GM23338 (cell line): Measurements from ENCODE around the gene SIRT6. TPM values are rescaled to one million over a fixed set of nuclear protein-coding genes. Genes with fewer than 3 reads are reported as not detected.

Experiments
- ATAC-seq: fragments of 200-7000 bp; cut with Tn5 transposase; 3 replicates; pipeline ENCODE4 v1.9.1; 2020
- DNase-seq: peaks from one replicate; pipeline ENCODE4 v3.0.0-alpha.2; 2015; ENCODE audit warnings: low spot score
- H2AFZ ChIP-seq: fragments of 200-600 bp; sonication (generic); 2 replicates; pipeline ENCODE4 v1.8.0; 2016; ENCODE audit warnings: antibody characterized with exemption, mild to moderate bottlenecking, moderate library complexity
- H3F3A ChIP-seq: fragments of 200-600 bp; sonication (generic); replicated peaks from 2 replicates; pipeline ENCODE4 v1.8.0; 2017; ENCODE audit warnings: antibody characterized with exemption, mixed run types, low read depth
- H3K27ac ChIP-seq: fragments of 200-600 bp; sonication (generic); 2 replicates; pipeline ENCODE4 v1.6.1; 2016; ENCODE audit warnings: low read depth
- H3K27me3 ChIP-seq: fragments of 200-600 bp; sonication (generic); 2 replicates; pipeline ENCODE4 v1.8.0; 2016; ENCODE audit warnings: mild to moderate bottlenecking, mixed run types, moderate library complexity; ENCODE audit not compliant: insufficient read depth
- H3K36me3 ChIP-seq: fragments of 200-600 bp; sonication (generic); 2 replicates; pipeline ENCODE4 v1.8.0; 2016; ENCODE audit warnings: mild to moderate bottlenecking; ENCODE audit not compliant: insufficient read depth
- H3K4me1 ChIP-seq: fragments of 200-600 bp; sonication (generic); 2 replicates; pipeline ENCODE4 v1.8.0; 2016; ENCODE audit warnings: mild to moderate bottlenecking, moderate library complexity; ENCODE audit not compliant: insufficient read depth
- H3K4me2 ChIP-seq: fragments of 200-600 bp; sonication (generic); 2 replicates; pipeline ENCODE4 v1.7.1; 2017; ENCODE audit warnings: mixed run types
- H3K4me3 ChIP-seq: fragments of 200-600 bp; sonication (generic); 2 replicates; pipeline ENCODE4 v1.6.1; 2016; ENCODE audit warnings: mixed run types
- H3K79me2 ChIP-seq: fragments of 200-600 bp; sonication (generic); replicated peaks from 2 replicates; pipeline ENCODE4 v1.8.0; 2017; ENCODE audit warnings: mild to moderate bottlenecking; ENCODE audit not compliant: insufficient read depth
- H3K9me2 ChIP-seq: fragments of 200-600 bp; sonication (generic); 2 replicates; pipeline ENCODE4 v1.8.0; 2017; ENCODE audit not compliant: insufficient read depth
- H4K20me1 ChIP-seq: fragments of 200-600 bp; sonication (generic); replicated peaks from 2 replicates; pipeline ENCODE4 v1.8.0; 2017; ENCODE audit warnings: mild to moderate bottlenecking; ENCODE audit not compliant: insufficient read depth
- H3K27ac Mint-ChIP-seq: 2 replicates; pipeline ENCODE4 v1.8.0; 2020; ENCODE audit warnings: inconsistent platforms, mild to moderate bottlenecking, moderate library complexity, mixed read lengths
- H3K27me3 Mint-ChIP-seq: 3 replicates; pipeline ENCODE4 v1.8.0; 2022; ENCODE audit warnings: low read depth, mild to moderate bottlenecking, moderate library complexity, mixed read lengths, inconsistent platforms; ENCODE audit not compliant: insufficient read depth, poor library complexity
- H3K36me3 Mint-ChIP-seq: 3 replicates; pipeline ENCODE4 v1.8.0; 2021; ENCODE audit warnings: low read depth, mild to moderate bottlenecking, inconsistent platforms, moderate library complexity, mixed read lengths
- H3K4me1 Mint-ChIP-seq: 3 replicates; pipeline ENCODE4 v1.8.0; 2020; ENCODE audit warnings: mild to moderate bottlenecking, inconsistent platforms, mixed read lengths
- H3K4me3 Mint-ChIP-seq: 3 replicates; pipeline ENCODE4 v1.8.0; 2021; ENCODE audit warnings: moderate library complexity, mild to moderate bottlenecking, inconsistent platforms, mixed read lengths
- H3K9me3 Mint-ChIP-seq: 3 replicates; pipeline ENCODE4 v1.8.0; 2020; ENCODE audit warnings: moderate library complexity, mild to moderate bottlenecking, inconsistent platforms, mixed read lengths
- CTCF ChIP-seq, 2 experiments: fragments of 200-600 bp in 1 of 2; sonication (generic) in 1 of 2; conservative IDR thresholded peaks; 2 replicates each; pipeline versions ENCODE4 v1.5.1 to v1.6.1; 2016 to 2017; ENCODE audit warnings: antibody characterized with exemption in 2 of 2, low read depth in 2 of 2, mild to moderate bottlenecking in 2 of 2, moderate library complexity in 1 of 2
- ETS1 ChIP-seq: IDR thresholded peaks from 2 replicates; pipeline ENCODE4 v1.6.1; 2016; ENCODE audit warnings: antibody characterized with exemption
- EZH2 ChIP-seq: fragments of 200-600 bp; sonication (generic); IDR thresholded peaks from one replicate; pipeline ENCODE4 v1.8.0; 2017; ENCODE audit warnings: antibody characterized with exemption, mild to moderate bottlenecking, low read depth; ENCODE audit not compliant: unreplicated experiment
- EZH2phosphoT487 ChIP-seq: fragments of 200-600 bp; sonication (generic); IDR thresholded peaks from one replicate; pipeline ENCODE4 v1.8.1; 2018; ENCODE audit warnings: antibody characterized with exemption; ENCODE audit not compliant: unreplicated experiment
- JUNB ChIP-seq: IDR thresholded peaks from one replicate; pipeline ENCODE4 v1.6.1; 2016; ENCODE audit warnings: antibody characterized with exemption; ENCODE audit not compliant: unreplicated experiment
- NANOG ChIP-seq: IDR thresholded peaks from 2 replicates; pipeline ENCODE4 v1.6.1; 2016; ENCODE audit warnings: antibody characterized with exemption, borderline replicate concordance
- POLR2AphosphoS5 ChIP-seq: IDR thresholded peaks from 2 replicates; pipeline ENCODE4 v1.6.1; 2016; ENCODE audit warnings: antibody characterized with exemption, low read depth
- STAT1 ChIP-seq: IDR thresholded peaks from one replicate; pipeline ENCODE4 v1.6.1; 2016; ENCODE audit warnings: antibody characterized with exemption; ENCODE audit not compliant: unreplicated experiment
- ZNF114 ChIP-seq: fragments of 250-450 bp; sonication (Bioruptor Pico); IDR thresholded peaks from 2 replicates; pipeline ENCODE4 v1.5.0; 2020; ENCODE audit warnings: mild to moderate bottlenecking, moderate library complexity
- ZNF331 ChIP-seq: fragments of 250-450 bp; sonication (Bioruptor Pico); IDR thresholded peaks from 2 replicates; pipeline ENCODE4 v1.5.0; 2020; ENCODE audit warnings: low read depth, mild to moderate bottlenecking, moderate library complexity
- polyA plus RNA-seq: library from polyadenylated mRNA; unstranded; fragments of >200 nt; fragmentation: Nextera tagmentation; extraction: Ambion mirVana; gene quantifications from 2 replicates; pipeline ENCODE4 v1.2.1, GENCODE V29; 2016
- total RNA-seq: library from RNA; depleted of rRNA; stranded (reverse); fragments of >200 nt; shearing (Covaris generic); gene quantifications from 2 replicates; pipeline ENCODE4 v1.2.3, GENCODE V29; 2014

Gene SIRT6
- total and polyA plus RNA-seq, 2 experiments from 2014 or later = 18.9 to 26.7 TPM

- no peak overlapping the region for H3K27ac ChIP-seq
- TF ChIP-seq STAT1 (no peak), ETS1 (no peak), POLR2AphosphoS5 (no peak), EZH2phosphoT487 (no peak), ZNF114 (no peak), ZNF331 (CRISPR knock-in tag) (no peak)
- H3K27me3 ChIP-seq = peaks cover 8% of the 10 kb centered on the region; the same call in 1 of the 2 replicates
- no peak overlapping the region for H3K4me3 Mint-ChIP-seq
- DNase-seq = no peak
- H3K9me2 ChIP-seq = no peaks in the 10 kb centered on the region
- H3K9me3 Mint-ChIP-seq = no peaks in the 10 kb centered on the region
- H3K27ac Mint-ChIP-seq = no peak overlapping the region
- no peak overlapping the region for H2AFZ ChIP-seq
- no peak overlapping the region for H3K4me2 ChIP-seq
- peaks cover 16% of the 10 kb centered on the region for H3K27me3 Mint-ChIP-seq
- no peak for ATAC-seq
- H4K20me1 ChIP-seq = no peaks in the 10 kb centered on the region; the same call in 1 of the 2 replicates
- no peaks in the 10 kb centered on the region for H3K4me1 ChIP-seq
- H3K79me2 ChIP-seq = no peaks in the 10 kb centered on the region
- H3K36me3 Mint-ChIP-seq = peaks cover 5% of the 10 kb centered on the region; the same call in 2 of the 3 replicates
- H3F3A ChIP-seq = no peaks in the 10 kb centered on the region
- H3K4me3 ChIP-seq = no peak overlapping the region
- peaks cover 4% of the 10 kb centered on the region; the same call in 1 of the 3 replicates for H3K4me1 Mint-ChIP-seq
- H3K36me3 ChIP-seq = no peaks in the 10 kb centered on the region
Measured at GRCh38 chr19:4174895-4175668, 7.3 kb downstream of the SIRT6 start.

- no peak for DNase-seq
- Histone ChIP-seq H3K9me2 (no peaks in the 10 kb centered on the region), H2AFZ (no peak overlapping the region), H3K79me2 (no peaks in the 10 kb centered on the region), H3K4me1 (no peaks in the 10 kb centered on the region), H4K20me1 (no peaks in the 10 kb centered on the region; the same call in 1 of the 2 replicates), H3K27ac (no peak overlapping the region), H3K27me3 (peaks cover 8% of the 10 kb centered on the region; the same call in 1 of the 2 replicates), H3F3A (no peaks in the 10 kb centered on the region), H3K36me3 (no peaks in the 10 kb centered on the region), H3K4me2 (no peak overlapping the region), H3K4me3 (no peak overlapping the region)
- no peak for ATAC-seq
- Mint-ChIP-seq H3K27ac (no peak overlapping the region), H3K27me3 (peaks cover 17% of the 10 kb centered on the region), H3K36me3 (peaks cover 2% of the 10 kb centered on the region; the same call in 2 of the 3 replicates), H3K9me3 (no peaks in the 10 kb centered on the region), H3K4me1 (peaks cover 4% of the 10 kb centered on the region; the same call in 1 of the 3 replicates), H3K4me3 (no peak overlapping the region)
- TF ChIP-seq EZH2 = no peak
- no peak for TF ChIP-seq JUNB
- no peak for TF ChIP-seq ZNF331 (CRISPR knock-in tag)
- no peak for TF ChIP-seq CTCF (conservative IDR thresholded peaks at IDR 0.05; ENCODE audit: low read depth in 2 of 2)
- no peak for TF ChIP-seq ETS1
- no peak for TF ChIP-seq NANOG
- TF ChIP-seq ZNF114 = no peak
- TF ChIP-seq EZH2phosphoT487 = no peak
- TF ChIP-seq STAT1 = no peak
Measured at GRCh38 chr19:4174213-4174894, 8.0 kb downstream of the SIRT6 start.
